NCI-H1048 (cell line): ENCODE results near the gene UBR3.
"Not testable (repeated sequence)": the region's sequence is repeated elsewhere in the genome, so short reads cannot be mapped to it uniquely, and the experiment has no call there.

Source experiments
- DNase-seq: peaks from one replicate; lab custom pipeline; 2025; lab: John Stamatoyannopoulos, UW

The UBR3 gene

GRCh38 chr2:169827272-169828140 is at the start of gene UBR3:
UBR3 (plus strand) TSS chr2:169827454; CDS start chr2:169827508, 54 bp downstream.
- peak; percentile 90 for DNase-seq

DNA sequence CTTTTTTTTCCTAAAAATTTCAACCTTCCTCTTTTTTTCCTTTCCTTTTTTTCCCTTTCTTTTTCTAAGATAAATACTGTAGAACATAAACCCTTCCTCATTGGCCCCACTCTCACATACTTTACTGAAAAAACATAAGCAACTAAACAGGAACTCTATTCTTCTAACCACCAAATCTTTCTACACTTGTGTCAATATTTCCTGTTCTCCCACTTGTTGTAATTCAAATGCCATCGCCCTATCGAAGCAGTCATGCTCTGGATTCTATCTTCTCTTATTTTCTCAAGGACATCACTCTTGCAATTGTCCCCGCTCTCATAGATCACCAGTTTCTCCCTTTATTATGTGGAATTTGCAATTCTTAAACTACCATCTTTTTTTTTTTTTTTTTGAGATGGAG is 48.8 kb upstream of the UBR3 start:
- DNase-seq = no peak

GRCh38 chr2:169781249-169782013 is 45.8 kb upstream of the UBR3 start:
- DNase-seq = no peak

DNA sequence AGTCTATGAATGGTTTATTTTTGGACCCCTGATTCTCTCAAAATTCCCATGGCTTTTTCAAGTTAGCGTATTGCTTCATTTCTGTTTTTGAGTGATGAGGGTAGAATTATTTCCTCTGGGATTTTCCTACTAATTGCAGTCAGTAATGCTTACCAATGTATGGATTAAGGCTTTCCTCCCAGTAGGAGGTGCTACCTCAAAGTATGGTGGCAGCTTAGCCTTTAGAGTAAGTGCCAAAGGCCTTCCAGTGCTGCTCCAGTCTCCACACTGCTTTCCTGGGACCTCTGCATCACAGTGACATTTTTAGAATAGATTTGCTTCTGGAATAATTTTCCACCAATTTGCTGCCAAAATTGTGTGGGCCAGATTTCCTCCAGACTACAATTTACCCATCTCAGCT is 44.7 kb upstream of the UBR3 start:
- no peak for DNase-seq

- DNase-seq = no peak
These were observed 36.7 kb upstream of the UBR3 start for GRCh38 chr2:169790581-169790980.

DNA sequence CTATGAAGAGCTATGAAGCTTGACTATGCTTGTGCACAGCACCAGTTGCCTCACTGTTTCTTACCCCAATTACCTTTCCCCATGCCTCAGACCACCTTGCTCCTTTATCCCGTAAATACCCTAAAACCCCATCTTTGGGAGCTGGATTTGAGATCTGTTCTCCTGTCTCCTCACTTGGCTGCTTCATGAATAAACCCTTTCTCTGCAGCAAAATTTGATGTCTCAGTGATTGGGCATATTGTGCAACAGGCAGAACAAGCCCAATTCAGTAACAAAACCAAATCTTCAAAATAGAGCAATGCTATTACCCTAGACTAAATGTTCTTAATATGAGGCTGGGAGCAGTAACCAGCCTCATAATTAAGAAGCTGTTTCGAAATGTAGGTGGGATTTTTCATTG is 32.1 kb upstream of the UBR3 start:
- DNase-seq = no peak

DNA sequence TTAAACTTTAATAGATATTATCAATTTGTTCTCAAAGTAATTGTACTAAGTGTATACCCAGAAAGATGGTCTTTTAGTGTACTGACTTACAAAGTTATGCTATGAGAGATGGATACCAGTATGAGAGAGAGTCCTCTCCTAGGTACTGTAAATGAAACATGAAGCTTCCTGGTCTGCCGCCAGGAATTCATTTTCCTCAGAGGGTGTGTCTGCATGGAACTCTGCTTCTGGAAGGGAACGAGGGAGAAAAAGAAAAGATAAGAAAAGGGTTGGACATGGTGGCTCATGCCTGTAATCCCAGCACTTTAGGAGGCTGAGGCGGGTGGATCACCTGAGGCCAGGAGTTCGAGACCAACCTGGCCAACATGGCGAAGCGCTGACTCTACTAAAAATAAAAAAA is 30.8 kb upstream of the UBR3 start:
- no peak for DNase-seq

DNA sequence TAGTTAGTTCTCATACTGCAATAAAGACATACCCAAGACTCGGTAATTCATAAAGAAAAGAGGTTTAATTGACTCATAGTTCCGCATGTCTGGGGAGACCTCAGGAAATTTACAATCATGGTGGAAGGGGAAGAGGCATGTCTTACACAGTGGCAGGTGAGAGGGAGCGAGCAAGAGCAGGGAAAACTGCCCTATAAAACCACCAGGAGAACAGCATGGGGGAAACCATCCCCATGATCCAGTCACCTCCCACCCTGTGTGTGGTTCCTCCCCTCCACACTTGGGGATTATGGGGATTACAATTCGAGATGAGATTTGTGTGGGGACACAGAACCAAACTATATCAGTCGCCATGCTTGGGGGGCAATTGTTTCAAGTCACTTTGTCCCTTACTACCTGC is 29.7 kb upstream of the UBR3 start:
- no peak for DNase-seq

DNA sequence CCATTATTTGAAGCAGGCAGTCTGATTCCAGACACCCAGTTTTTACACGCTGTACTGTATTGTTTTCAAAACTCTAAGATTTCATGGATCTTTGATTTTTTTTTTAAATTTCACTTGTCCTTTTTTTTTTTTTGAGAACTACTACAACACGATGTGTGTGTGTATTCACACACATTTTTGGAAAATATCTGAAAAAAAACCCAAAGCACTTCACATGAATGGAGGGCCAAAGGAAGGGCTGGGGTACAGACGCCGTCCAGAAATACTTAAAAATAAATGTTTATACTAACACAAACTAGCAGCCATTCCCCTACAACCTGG is 28.9 kb upstream of the UBR3 start:
- no peak for DNase-seq

DNA sequence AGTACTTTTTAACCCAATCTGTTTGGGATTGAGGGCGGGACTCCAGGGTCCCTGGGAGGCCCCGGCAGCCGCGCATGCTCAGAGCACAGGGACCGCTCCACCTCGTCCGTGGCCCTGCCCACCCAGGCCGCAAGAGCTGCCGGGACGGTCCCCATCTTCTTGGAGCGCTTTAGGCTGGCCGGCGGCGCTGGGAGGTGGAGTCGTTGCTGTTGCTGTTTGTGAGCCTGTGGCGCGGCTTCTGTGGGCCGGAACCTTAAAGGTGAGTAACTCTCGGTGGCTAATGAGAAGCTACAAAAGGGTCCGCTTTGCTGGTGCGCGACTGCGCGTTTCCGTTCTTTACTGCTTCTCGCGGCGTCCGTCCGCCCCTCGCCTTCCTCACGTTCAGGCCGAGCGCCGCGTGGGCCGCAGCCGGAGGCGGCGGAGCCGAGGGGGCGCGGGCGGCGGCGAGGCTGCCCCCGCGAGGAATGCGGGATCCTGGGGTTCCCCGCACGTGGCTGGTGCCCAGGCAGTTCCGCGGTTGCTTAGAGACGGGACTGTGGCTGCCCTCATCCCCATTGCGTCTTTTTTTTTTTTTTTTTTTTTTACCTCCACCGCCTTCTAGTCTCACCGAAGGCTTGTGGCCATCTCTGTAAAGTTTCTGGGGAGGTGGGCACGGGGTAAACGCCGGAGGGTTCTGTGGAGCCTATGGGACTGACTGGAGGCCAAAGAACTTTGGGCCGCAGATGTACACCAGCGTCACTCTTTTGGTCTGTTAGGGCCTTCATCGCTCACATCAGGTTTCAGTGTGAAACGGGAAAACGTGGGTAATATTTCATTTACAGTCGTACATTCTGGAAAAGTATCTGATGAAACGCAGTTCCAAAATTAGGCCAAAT is 28.3 kb upstream of the UBR3 start, which contains the start of gene SSB:
Gene SSB, plus strand, starts transcription at position 154 of the 875 bp plus-strand sequence. CDS start 2,090 bp downstream, outside the sequence.
- DNase-seq = peak; percentile 83

DNA sequence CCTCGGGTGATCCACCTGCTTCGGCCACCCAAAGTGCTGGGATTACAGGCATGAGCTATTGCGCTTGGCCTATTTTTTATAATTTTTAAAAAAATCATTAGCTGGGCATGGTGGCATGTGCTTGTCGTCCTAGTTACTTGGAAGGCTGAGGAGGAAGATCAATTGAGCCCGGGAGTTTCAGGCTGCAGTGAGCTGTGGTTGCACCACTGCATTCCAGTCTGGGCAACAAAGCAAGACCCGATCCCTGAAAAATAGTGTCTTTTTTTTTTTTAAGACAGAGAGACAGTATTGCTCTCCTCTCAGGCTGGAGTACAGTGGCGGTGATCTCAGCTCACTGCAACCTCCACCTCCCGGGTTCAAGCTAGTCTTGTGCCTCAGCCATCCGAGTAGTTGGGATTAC is 23.8 kb upstream of the UBR3 start:
- DNase-seq = no peak

GRCh38 chr2:169806586-169806985 is 20.7 kb upstream of the UBR3 start:
- DNase-seq = no peak

DNA sequence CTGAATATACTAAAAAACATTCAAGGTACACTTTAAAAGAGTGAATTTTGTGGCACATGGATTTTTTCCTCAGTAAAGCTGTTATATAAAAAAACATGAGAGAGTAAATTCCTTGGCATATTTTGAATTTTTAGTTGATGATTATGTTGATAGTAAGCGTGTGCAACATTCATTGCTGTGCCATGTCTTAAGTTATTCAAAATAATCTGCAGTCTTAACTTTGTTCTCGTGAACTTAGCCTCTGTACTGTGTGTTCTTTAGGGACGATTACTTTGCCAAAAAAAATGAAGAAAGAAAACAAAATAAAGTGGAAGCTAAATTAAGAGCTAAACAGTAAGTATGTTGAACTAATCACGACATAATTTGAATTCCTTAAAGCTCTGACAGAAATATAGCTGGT is 19.0 kb upstream of the UBR3 start:
- no peak for DNase-seq

GRCh38 chr2:169815849-169816248 is 11.4 kb upstream of the UBR3 start:
- no peak for DNase-seq

DNA sequence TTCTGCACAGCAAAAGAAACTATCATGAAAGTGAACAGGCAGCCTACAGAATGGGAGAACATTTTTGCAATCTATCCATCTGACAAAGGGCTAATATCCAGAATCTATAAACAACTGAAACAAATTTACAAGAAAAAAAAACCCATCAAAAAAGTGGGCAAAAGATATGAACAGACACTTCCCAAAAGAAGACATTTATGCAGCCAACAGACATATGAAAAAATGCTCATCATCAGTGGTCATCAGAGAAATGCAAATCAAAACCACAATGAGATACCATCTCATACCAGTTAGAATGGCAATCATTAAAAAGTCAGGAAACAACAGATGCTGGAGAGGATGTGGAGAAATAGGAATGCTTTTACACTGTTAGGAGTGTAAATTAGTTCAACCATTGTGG is 10.3 kb upstream of the UBR3 start:
- not testable (repeated sequence) for DNase-seq

DNA sequence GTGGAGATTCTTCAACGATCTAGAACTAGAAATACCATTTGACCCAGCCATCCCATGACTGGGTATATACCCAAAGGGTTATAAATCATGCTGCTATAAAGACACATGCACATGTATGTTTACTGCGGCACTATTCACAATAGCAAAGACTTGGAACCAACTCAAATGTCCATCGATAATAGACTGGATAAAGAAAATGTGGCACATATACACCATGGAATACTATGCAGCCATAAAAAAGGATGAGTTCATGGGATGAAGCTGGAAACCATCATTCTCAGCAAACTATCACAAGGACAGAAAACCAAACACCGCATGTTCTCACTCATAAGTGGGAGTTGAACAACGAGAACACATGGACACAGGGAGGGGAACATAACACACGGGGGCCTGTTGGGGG is 9.9 kb upstream of the UBR3 start:
- not testable (repeated sequence) for DNase-seq

- DNase-seq = no peak
These were observed 9.0 kb upstream of the UBR3 start for GRCh38 chr2:169818241-169818640.

DNA sequence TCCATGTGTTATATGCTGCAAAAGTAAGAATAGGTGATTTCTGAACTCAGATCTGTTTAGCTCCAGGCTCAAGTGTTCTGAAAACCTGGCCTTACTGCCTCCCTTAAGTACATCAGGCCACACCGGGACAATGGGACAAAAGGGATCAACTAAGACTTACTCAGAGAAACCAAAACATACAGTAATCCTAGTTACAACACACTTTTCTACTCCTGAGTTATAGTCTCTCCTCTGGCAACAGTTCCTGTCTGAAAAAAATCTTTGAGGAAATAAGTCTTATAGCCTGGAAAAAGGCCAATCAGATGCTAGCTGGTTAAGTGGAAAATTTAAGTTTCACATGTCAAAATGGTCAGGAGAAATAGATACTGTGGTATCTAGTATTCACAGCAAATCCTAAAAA is 8.1 kb upstream of the UBR3 start:
- no peak for DNase-seq

DNA sequence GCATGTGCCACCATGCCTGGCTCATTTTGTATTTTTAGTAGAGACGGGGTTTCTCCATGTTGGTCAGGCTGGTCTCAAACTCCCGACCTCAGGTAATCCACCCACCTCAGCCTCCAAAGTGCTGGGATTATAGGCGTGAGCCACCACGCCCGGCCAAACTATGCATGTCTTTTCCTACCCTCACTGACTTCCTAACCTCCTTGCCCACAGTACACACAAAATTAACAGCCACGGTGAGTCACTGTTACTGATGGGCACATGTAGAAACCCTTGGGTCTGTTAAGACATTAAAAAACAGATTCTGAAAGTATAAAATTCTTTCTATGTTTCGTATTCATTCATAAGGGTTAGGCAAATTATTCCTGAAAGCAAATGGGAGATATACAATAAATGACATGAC is 7.2 kb upstream of the UBR3 start:
- not testable (repeated sequence) for DNase-seq

GRCh38 chr2:169822036-169822435 is 5.2 kb upstream of the UBR3 start:
- no peak for DNase-seq

DNA sequence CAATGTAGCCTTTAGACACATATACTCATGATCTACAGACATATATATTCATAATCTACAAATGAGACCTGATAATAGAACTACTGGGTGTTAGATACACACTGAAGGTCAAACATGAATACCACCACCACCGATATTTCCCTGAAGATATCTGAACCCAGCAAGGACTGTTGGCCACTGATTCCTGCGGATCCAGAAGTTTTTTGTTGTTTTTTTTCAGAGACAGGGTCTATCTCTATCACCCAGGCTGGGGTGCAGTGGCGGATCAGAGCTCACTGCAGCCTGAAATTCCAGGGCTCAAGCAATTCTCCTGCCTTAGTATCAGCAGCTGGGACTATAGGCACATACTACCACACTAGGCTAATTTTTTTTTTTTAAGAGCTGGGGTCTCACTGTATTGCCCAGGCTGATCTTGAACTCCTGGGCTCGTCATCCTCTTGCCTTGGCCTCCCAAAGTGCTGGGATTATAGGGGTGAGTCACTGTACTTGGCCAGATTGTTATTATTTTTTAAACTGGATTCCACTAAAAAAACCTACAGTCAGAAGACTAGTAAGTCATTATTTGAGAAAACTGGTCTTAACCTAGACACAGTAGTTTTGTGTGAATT is 4.4 kb upstream of the UBR3 start:
- no peak for DNase-seq

GRCh38 chr2:169823996-169824372 is 3.3 kb upstream of the UBR3 start:
- no peak for DNase-seq
